Hepatocyte (in vitro differentiated cells): ENCODE data around the gene PRKAR1B.

Source experiments
- EZH2phosphoT487 ChIP-seq: fragments of 200-600 bp; sonication (generic); IDR thresholded peaks from one replicate; pipeline ENCODE4 v1.6.1; 2018; ENCODE audit warnings: antibody characterized with exemption, mild to moderate bottlenecking, low read depth, moderate library complexity; ENCODE audit not compliant: unreplicated experiment, severe bottlenecking
- TF ChIP-seq, protein P1 (sequence below): fragments of 200-600 bp; sonication (generic); IDR thresholded peaks from 2 replicates; pipeline ENCODE4 v1.5.1; 2016; ENCODE audit warnings: antibody characterized with exemption, mild to moderate bottlenecking; ENCODE audit not compliant: poor library complexity

DNA sequence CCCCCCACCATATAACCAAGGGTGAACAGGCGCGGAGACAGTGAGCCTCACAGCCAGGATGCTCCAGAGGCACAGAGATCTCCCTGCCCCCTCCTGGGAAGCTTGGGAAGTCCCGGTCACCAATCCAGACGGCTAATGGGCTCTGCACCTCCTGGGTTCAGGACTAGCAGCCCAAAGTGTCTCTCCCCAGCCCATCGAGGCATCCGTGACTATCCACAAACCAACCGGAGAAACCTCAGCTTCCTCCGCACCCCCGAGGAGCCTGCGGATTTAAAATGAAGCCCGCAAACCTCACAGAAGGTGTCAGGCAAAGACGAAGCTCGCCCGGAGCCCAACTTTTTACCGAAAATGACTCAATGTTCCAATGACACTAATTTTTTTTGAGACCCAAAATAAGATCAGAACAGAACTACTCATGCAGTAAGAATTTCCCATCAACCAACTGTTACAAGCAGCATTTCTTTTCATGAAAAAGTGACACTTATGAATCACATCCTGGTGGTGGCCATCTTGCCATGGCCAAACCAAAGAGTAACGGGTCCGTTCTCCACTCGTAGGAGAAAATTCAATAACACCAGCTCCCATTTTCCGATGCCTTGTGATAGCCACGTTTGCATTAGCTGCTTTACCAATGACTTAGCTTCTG is 213.4 kb downstream of the PRKAR1B start:
- TF ChIP-seq, protein P1, sequence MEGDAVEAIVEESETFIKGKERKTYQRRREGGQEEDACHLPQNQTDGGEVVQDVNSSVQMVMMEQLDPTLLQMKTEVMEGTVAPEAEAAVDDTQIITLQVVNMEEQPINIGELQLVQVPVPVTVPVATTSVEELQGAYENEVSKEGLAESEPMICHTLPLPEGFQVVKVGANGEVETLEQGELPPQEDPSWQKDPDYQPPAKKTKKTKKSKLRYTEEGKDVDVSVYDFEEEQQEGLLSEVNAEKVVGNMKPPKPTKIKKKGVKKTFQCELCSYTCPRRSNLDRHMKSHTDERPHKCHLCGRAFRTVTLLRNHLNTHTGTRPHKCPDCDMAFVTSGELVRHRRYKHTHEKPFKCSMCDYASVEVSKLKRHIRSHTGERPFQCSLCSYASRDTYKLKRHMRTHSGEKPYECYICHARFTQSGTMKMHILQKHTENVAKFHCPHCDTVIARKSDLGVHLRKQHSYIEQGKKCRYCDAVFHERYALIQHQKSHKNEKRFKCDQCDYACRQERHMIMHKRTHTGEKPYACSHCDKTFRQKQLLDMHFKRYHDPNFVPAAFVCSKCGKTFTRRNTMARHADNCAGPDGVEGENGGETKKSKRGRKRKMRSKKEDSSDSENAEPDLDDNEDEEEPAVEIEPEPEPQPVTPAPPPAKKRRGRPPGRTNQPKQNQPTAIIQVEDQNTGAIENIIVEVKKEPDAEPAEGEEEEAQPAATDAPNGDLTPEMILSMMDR, result no peak
- TF ChIP-seq EZH2phosphoT487, result no peak
